ENCODE data around the gene SRSF7.
A peak's percentile ranks its signal among the peaks of the same experiment; 100 is the strongest.

The SRSF7 gene

DNA sequence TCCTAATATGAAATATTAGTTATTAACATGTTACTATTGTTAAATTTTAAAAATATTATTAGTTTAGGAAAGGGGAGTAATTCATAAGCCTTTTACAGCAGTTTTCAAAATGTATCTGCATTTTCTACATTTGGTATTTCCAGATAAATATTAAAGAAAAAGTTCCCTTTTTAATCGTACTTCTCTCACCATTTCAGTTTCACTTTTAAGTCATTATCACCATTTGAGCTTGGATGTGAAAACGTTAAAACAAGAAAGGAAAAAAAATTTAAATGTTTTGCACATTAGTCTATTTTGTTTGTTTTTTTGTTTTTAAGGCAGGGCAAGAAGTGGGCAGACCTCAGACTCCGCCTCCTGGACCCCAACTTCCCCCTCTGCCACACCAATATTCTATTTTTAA lies 3.3 kb upstream of the SRSF7 start:
- Histone ChIP-seq H3K4me3 (ENCODE audit: low read depth, low read length) (peak overlapping the region; percentile 65), H2AFZ (ENCODE audit: low read length, unreplicated experiment) (peak overlapping the region; percentile 41), H3K27ac (ENCODE audit: low read depth, low read length) (no peak overlapping the region), H3K4me1 (ENCODE audit: control insufficient read depth, insufficient read depth, low read length, unreplicated experiment) (peaks cover 5% of the 10 kb centered on the region), H3K79me2 (ENCODE audit: control insufficient read depth, insufficient read depth, low read length, unreplicated experiment) (peaks cover 16% of the 10 kb centered on the region), H3K27me3 (ENCODE audit: insufficient read depth, low read length) (no peaks in the 10 kb centered on the region), H3K36me3 (ENCODE audit: insufficient read depth, low read length) (peaks cover 7% of the 10 kb centered on the region)

DNA sequence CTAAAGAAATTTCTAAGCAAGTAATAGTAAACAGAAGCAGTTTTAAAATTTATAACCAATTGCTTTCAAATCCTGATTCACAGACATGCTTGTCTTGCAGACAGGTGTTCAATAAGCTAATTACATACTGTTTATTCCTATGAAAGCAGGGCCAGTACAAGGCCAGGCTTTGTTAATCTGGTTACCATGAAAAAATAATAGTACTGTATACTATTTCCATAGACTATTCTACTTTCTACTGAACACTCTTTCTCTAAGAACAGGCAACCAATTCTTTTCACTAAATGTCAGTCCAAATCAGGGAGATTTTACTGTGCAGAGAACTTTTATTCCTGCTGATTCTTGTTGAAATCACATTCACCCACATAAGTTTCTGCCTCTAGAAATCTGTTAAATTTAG lies 2.9 kb upstream of the SRSF7 start:
- peaks cover 8% of the 10 kb centered on the region for H3K4me1 ChIP-seq (ENCODE audit: control insufficient read depth, insufficient read depth, low read length, unreplicated experiment)
- H3K27ac ChIP-seq (ENCODE audit: low read depth, low read length): no peak overlapping the region
- H3K79me2 ChIP-seq (ENCODE audit: control insufficient read depth, insufficient read depth, low read length, unreplicated experiment): peaks cover 21% of the 10 kb centered on the region
- H3K36me3 ChIP-seq (ENCODE audit: insufficient read depth, low read length): peaks cover 10% of the 10 kb centered on the region
- peak overlapping the region; percentile 65 for H3K4me3 ChIP-seq (ENCODE audit: low read depth, low read length)
- peak overlapping the region; percentile 41 for H2AFZ ChIP-seq (ENCODE audit: low read length, unreplicated experiment)
- no peaks in the 10 kb centered on the region for H3K27me3 ChIP-seq (ENCODE audit: insufficient read depth, low read length)

DNA sequence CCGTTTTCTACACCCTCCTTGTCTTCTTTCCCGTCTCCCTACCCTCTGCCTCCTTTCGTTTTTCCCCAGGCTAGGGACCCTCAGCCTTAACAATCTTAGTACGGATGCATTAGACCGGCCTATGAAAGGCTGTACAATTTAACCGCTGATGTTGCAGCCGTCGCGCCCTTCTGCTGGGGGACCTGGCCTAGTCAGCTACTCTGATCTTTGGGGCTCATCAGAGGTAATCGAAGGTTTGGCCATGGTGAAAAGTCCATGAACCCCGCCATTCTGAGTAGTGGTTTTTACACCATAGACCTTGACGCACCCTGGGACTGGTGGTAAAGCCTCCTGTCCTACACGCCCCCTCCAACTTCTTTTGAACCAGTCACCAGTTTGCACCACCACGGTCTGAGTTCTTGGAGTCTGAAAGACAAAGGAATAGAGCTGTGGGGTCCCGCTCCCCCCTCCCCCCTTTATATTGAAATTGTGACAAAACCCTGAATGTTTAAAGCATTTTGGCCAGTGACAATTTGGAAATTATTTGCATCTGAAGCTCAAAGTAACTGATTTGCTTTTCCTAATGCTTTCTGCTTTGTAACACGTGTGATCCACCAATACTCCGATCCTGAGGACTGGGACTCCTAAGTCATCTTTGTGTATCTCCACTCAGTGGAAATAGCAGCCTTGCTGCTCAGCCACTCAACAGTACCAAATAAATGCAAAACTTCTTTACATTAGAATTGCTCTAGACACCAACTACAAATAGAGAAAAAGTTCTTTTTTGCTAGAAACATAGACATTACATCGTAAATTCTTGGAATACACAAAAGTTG lies 642 bp upstream of the SRSF7 start:
- peaks cover 31% of the 10 kb centered on the region for H3K4me1 ChIP-seq (ENCODE audit: control insufficient read depth, insufficient read depth, low read length, unreplicated experiment)
- no peaks in the 10 kb centered on the region for H3K27me3 ChIP-seq (ENCODE audit: insufficient read depth, low read length)
- peak overlapping the region; percentile 70 for H3K27ac ChIP-seq (ENCODE audit: low read depth, low read length)
- H3K79me2 ChIP-seq (ENCODE audit: control insufficient read depth, insufficient read depth, low read length, unreplicated experiment): peaks cover 43% of the 10 kb centered on the region
- peak overlapping the region; percentile 91 for H2AFZ ChIP-seq (ENCODE audit: low read length, unreplicated experiment)
- H3K4me3 ChIP-seq (ENCODE audit: low read depth, low read length): peak overlapping the region; percentile 87
- peaks cover 32% of the 10 kb centered on the region for H3K36me3 ChIP-seq (ENCODE audit: insufficient read depth, low read length)

DNA sequence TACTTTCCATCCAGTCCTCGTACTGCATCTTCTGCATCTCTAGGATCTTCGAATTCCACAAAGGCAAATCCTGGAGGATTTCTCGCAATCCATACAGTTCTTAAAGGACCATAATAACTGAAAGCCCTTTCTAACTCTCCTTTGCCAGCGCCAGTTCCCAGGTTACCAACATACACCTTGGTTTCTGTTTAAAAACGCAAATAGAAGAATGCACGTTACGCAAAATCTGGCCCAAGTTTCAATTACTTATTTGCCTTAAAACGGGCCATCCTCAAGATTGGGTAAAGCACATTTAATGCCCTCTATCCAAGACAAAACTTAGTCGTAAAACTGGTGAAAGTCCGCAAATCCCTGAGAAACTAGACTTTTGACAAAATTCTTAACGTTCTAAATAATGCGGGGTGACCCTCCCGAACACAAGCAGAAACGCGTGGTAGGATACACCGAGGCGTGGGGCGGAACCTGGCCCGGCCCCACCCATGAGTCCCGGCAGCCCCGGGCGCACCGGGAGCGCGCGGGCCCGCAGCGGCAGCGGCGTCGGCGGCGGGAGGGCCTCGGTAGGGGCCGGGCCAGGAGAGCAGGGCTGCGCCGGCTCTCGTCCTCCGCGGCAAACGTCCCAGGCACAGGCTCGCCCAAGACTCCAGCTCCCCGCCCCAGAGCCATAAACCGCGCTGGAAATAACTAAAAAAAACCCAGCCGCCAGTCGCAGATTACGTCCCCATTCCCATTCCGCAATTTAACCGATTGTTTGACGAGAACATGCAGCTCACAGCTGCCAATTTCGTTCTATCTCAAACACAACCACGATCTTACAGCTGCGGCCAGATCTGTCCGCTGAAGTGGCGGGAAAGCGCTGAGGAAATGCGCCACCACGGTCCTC lies 910 bp downstream of the SRSF7 start:
- Histone ChIP-seq H3K4me3 (ENCODE audit: low read depth, low read length) (peak overlapping the region; percentile 87), H3K79me2 (ENCODE audit: control insufficient read depth, insufficient read depth, low read length, unreplicated experiment) (peaks cover 57% of the 10 kb centered on the region), H2AFZ (ENCODE audit: low read length, unreplicated experiment) (no peak overlapping the region), H3K27me3 (ENCODE audit: insufficient read depth, low read length) (no peaks in the 10 kb centered on the region), H3K36me3 (ENCODE audit: insufficient read depth, low read length) (peaks cover 48% of the 10 kb centered on the region), H3K27ac (ENCODE audit: low read depth, low read length) (peak overlapping the region; percentile 82), H3K4me1 (ENCODE audit: control insufficient read depth, insufficient read depth, low read length, unreplicated experiment) (peaks cover 46% of the 10 kb centered on the region)

DNA sequence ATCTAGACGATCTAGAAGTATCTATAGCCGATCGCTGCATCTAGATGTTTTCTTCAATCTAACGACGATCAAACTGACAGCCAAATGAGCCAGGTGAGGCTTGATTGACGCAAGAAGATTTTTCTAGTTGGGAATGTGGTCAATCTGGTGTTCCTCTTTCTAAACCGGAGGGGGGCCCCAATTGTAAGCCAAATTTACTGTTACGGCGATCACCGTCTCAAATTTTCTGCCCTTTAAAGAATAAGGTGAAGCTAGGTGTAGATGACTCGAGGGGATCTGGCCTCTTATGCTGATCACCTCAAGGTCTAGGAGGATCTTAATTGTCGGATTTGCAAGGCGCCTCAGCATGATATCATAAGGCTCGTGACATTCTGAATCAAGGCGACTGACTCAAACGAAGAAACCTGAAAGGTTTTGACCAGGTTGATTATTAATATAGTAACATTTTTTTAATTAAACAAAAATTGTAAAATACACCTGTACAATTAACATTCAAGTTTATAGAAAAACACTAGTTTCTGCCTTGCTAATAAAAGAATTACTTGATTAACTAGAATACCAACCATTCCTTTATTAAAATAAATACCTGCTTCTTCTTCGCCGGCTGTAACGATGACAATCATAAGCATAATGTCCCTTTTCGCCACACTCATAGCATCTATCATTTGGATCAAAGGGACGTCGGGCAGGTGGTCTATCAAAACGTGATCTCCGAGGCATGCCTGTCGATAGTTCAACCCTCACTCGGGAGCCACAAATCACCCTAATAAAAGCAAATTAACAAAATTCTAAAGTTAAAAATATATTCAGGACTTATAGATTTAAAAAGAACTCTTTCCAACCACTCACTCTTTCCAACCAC lies 2.0 kb downstream of the SRSF7 start:
- peaks cover 55% of the 10 kb centered on the region for H3K4me1 ChIP-seq (ENCODE audit: control insufficient read depth, insufficient read depth, low read length, unreplicated experiment)
- H3K27ac ChIP-seq (ENCODE audit: low read depth, low read length): no peak overlapping the region
- H3K4me3 ChIP-seq (ENCODE audit: low read depth, low read length): peak overlapping the region; percentile 87
- H3K79me2 ChIP-seq (ENCODE audit: control insufficient read depth, insufficient read depth, low read length, unreplicated experiment): peaks cover 68% of the 10 kb centered on the region
- peaks cover 59% of the 10 kb centered on the region for H3K36me3 ChIP-seq (ENCODE audit: insufficient read depth, low read length)
- H3K27me3 ChIP-seq (ENCODE audit: insufficient read depth, low read length): no peaks in the 10 kb centered on the region
- no peak overlapping the region for H2AFZ ChIP-seq (ENCODE audit: low read length, unreplicated experiment)

DNA sequence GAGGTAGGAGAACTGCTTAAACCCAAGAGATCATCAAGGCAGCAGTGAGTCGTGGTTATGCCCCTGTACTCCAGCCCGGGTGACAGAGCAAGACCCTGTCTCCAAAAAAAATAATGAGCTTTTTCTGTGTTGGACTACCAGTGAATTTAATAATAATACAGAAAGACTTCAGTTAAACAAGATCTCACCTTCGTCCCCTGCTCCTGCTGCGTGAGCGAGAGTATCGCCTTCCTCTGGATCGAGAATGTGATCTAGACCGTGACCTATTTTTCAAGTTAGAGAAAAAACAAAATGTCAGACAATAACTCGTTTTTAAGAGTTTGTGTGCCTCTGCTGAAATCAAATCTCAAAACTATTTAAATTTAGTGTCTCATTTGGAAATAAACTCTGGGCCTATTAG lies 2.8 kb downstream of the SRSF7 start:
- no peak overlapping the region for H2AFZ ChIP-seq (ENCODE audit: low read length, unreplicated experiment)
- H3K27ac ChIP-seq (ENCODE audit: low read depth, low read length): no peak overlapping the region
- H3K36me3 ChIP-seq (ENCODE audit: insufficient read depth, low read length): peaks cover 62% of the 10 kb centered on the region
- peak overlapping the region; percentile 87 for H3K4me3 ChIP-seq (ENCODE audit: low read depth, low read length)
- no peaks in the 10 kb centered on the region for H3K27me3 ChIP-seq (ENCODE audit: insufficient read depth, low read length)
- H3K79me2 ChIP-seq (ENCODE audit: control insufficient read depth, insufficient read depth, low read length, unreplicated experiment): peaks cover 75% of the 10 kb centered on the region
- peaks cover 53% of the 10 kb centered on the region for H3K4me1 ChIP-seq (ENCODE audit: control insufficient read depth, insufficient read depth, low read length, unreplicated experiment)

DNA sequence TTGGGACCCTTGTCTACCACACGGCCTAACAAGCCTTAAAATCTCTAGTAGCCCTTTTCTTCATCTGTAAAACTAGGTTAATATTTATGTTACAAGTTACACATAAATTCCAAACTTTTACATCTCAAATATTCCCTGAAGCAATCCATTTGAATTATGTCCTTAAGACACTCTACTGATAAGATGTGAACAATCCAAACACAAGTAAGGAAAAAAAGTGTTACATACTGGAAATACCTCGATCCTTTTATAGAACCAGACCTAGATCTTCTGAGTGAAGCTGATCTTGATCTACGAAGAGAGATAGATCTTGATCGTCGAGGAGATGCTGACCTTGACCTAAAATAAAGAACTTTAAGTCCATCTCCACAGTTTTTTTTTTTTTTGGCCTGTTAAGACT lies 3.3 kb downstream of the SRSF7 start:
- Histone ChIP-seq H3K4me3 (ENCODE audit: low read depth, low read length) (peak overlapping the region; percentile 87), H3K27me3 (ENCODE audit: insufficient read depth, low read length) (no peaks in the 10 kb centered on the region), H2AFZ (ENCODE audit: low read length, unreplicated experiment) (no peak overlapping the region), H3K79me2 (ENCODE audit: control insufficient read depth, insufficient read depth, low read length, unreplicated experiment) (peaks cover 78% of the 10 kb centered on the region), H3K27ac (ENCODE audit: low read depth, low read length) (peak overlapping the region; percentile 6; the same call in 1 of the 2 replicates), H3K4me1 (ENCODE audit: control insufficient read depth, insufficient read depth, low read length, unreplicated experiment) (peaks cover 53% of the 10 kb centered on the region), H3K36me3 (ENCODE audit: insufficient read depth, low read length) (peaks cover 62% of the 10 kb centered on the region)

DNA sequence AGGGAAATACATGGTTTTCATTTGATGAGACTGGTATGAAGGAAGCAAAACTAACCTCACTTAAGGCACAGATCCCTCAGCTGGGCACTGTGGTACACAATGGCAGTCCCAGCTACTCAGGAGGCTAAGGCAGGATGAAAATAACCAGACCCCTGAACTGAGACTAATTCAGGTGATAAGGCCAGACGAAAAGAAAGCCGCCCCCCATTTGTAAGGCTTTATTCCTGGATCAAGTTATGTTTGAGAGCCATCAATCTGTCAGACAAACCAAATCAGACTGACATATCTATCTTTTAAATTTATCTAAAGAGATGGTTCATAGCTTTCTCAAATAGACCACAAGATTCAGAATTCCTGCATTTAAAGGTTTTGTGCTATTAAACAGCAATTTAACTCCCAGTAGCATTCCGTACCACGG lies 4.1 kb downstream of the SRSF7 start:
- Histone ChIP-seq H3K79me2 (ENCODE audit: control insufficient read depth, insufficient read depth, low read length, unreplicated experiment) (peaks cover 78% of the 10 kb centered on the region), H3K27ac (ENCODE audit: low read depth, low read length) (peak overlapping the region; percentile 6; the same call in 1 of the 2 replicates)

DNA sequence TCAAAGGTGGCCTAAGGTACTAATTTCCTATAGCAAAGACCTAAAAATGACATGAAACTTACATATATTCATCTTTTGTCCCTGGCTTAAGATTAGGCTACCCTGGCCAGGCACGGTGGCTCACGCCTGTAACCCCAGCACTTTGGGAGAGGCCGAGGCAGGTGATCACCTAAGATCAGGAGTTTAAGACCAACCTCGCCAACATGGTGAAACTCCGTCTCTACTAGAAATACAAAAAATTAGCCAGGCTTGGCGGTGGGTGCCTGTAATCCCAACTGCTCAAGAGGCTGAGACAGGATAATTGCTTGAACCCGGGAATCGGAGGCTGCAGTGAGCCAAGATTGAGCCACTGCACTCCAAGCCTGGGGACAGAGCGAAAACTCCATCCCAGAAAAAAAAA lies 5.9 kb downstream of the SRSF7 start:
- Histone ChIP-seq H3K4me1 (ENCODE audit: control insufficient read depth, insufficient read depth, low read length, unreplicated experiment) (peaks cover 53% of the 10 kb centered on the region), H3K4me3 (ENCODE audit: low read depth, low read length) (no peak overlapping the region; the same call in 1 of the 2 replicates), H3K36me3 (ENCODE audit: insufficient read depth, low read length) (peaks cover 62% of the 10 kb centered on the region), H3K27me3 (ENCODE audit: insufficient read depth, low read length) (no peaks in the 10 kb centered on the region), H3K27ac (ENCODE audit: low read depth, low read length) (no peak overlapping the region), H3K79me2 (ENCODE audit: control insufficient read depth, insufficient read depth, low read length, unreplicated experiment) (peaks cover 70% of the 10 kb centered on the region), H2AFZ (ENCODE audit: low read length, unreplicated experiment) (no peak overlapping the region)

More for the DNA sequence above, 4.1 kb downstream of the SRSF7 start:
- H3K4me3 ChIP-seq (ENCODE audit: low read depth, low read length): peak overlapping the region; percentile 87
- H3K4me1 ChIP-seq (ENCODE audit: control insufficient read depth, insufficient read depth, low read length, unreplicated experiment): peaks cover 53% of the 10 kb centered on the region
- no peaks in the 10 kb centered on the region for H3K27me3 ChIP-seq (ENCODE audit: insufficient read depth, low read length)
- H2AFZ ChIP-seq (ENCODE audit: low read length, unreplicated experiment): no peak overlapping the region
- H3K36me3 ChIP-seq (ENCODE audit: insufficient read depth, low read length): peaks cover 62% of the 10 kb centered on the region

DNA sequence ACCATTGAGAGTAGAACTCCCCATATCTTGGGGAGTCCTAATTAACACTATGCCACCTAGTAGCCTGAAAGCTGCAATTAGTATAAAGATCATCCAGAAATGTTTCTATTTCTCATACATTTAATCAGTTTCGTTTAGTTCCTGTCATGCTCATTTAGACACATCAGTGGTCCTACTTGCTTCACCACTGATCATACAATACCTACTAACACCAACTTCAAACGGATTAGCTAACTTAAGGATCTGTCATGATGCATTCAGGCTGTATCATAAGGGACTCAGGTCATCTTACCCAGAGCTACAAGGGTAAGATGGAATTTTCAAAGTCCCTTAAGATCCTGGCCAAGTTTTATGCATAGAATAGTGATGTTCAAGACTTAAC lies 6.8 kb downstream of the SRSF7 start:
- no peaks in the 10 kb centered on the region for H3K27me3 ChIP-seq (ENCODE audit: insufficient read depth, low read length)
- H3K27ac ChIP-seq (ENCODE audit: low read depth, low read length): peak overlapping the region; percentile 9; the same call in 1 of the 2 replicates
- H3K4me3 ChIP-seq (ENCODE audit: low read depth, low read length): no peak overlapping the region
- H2AFZ ChIP-seq (ENCODE audit: low read length, unreplicated experiment): no peak overlapping the region
- H3K79me2 ChIP-seq (ENCODE audit: control insufficient read depth, insufficient read depth, low read length, unreplicated experiment): peaks cover 61% of the 10 kb centered on the region
- H3K4me1 ChIP-seq (ENCODE audit: control insufficient read depth, insufficient read depth, low read length, unreplicated experiment): peaks cover 53% of the 10 kb centered on the region
- peaks cover 54% of the 10 kb centered on the region for H3K36me3 ChIP-seq (ENCODE audit: insufficient read depth, low read length)
